Effector memory CD4-positive, alpha-beta T cell (primary cell): ENCODE results near the gene HIBADH.

Experiments used
- DNase-seq, 3 donors: peaks; one replicate each; pipeline ENCODE4 v3.0.0-alpha.2; 2020
- H3K27ac ChIP-seq: 2 replicates; pipeline ENCODE4 v1.7.0; 2013; ENCODE audit warnings: mild to moderate bottlenecking, low read length, moderate library complexity; ENCODE audit not compliant: insufficient read depth, poor library complexity, severe bottlenecking
- H3K27me3 ChIP-seq: replicated peaks from 2 replicates; pipeline ENCODE4 v1.7.0; 2013; ENCODE audit warnings: mild to moderate bottlenecking, low read length; ENCODE audit not compliant: insufficient read depth, control insufficient read depth, poor library complexity, severe bottlenecking
- H3K36me3 ChIP-seq: 2 replicates; pipeline ENCODE4 v1.7.0; 2013; ENCODE audit warnings: mild to moderate bottlenecking, low read length, moderate library complexity; ENCODE audit not compliant: control insufficient read depth, insufficient read depth
- H3K4me1 ChIP-seq: 2 replicates; pipeline ENCODE4 v1.7.0; 2013; ENCODE audit warnings: low read length, mild to moderate bottlenecking; ENCODE audit not compliant: control insufficient read depth, insufficient read depth, poor library complexity, severe bottlenecking
- H3K4me3 ChIP-seq: 2 replicates; pipeline ENCODE4 v1.7.0; 2013; ENCODE audit warnings: low read length, low read depth, mild to moderate bottlenecking; ENCODE audit not compliant: insufficient read depth, poor library complexity, severe bottlenecking
- H3K9me3 ChIP-seq: 2 replicates; pipeline ENCODE4 v1.7.0; 2013; ENCODE audit warnings: mild to moderate bottlenecking, low read length, moderate library complexity; ENCODE audit not compliant: control insufficient read depth

Gene HIBADH

GRCh38 chr7:27569106-27569505 is 93.6 kb downstream of the HIBADH start:
- Histone ChIP-seq H3K27ac (no peak overlapping the region), H3K4me1 (no peaks in the 10 kb centered on the region), H3K4me3 (no peak overlapping the region), H3K36me3 (no peaks in the 10 kb centered on the region), H3K9me3 (no peaks in the 10 kb centered on the region), H3K27me3 (no peaks in the 10 kb centered on the region)
- DNase-seq: no peak

GRCh38 chr7:27567266-27567665 is 95.4 kb downstream of the HIBADH start:
- H3K4me1 ChIP-seq: no peaks in the 10 kb centered on the region
- H3K36me3 ChIP-seq: no peaks in the 10 kb centered on the region
- H3K9me3 ChIP-seq: no peaks in the 10 kb centered on the region
- DNase-seq: no peak
- H3K27me3 ChIP-seq: no peaks in the 10 kb centered on the region
- no peak overlapping the region for H3K27ac ChIP-seq
- H3K4me3 ChIP-seq: no peak overlapping the region

- H3K27me3 ChIP-seq: no peaks in the 10 kb centered on the region
- no peak overlapping the region for H3K4me3 ChIP-seq
- H3K9me3 ChIP-seq: no peaks in the 10 kb centered on the region
- DNase-seq: no peak
- no peaks in the 10 kb centered on the region for H3K4me1 ChIP-seq
- H3K36me3 ChIP-seq: no peaks in the 10 kb centered on the region
- H3K27ac ChIP-seq: no peak overlapping the region
Measured at GRCh38 chr7:27564881-27565482, 97.7 kb downstream of the HIBADH start.

GRCh38 chr7:27560706-27561235 is 101.9 kb downstream of the HIBADH start:
- DNase-seq: no peak
- H3K27ac ChIP-seq: no peak overlapping the region

GRCh38 chr7:27555670-27556069 is 107.0 kb downstream of the HIBADH start:
- H3K4me1 ChIP-seq: no peaks in the 10 kb centered on the region
- no peak for DNase-seq
- H3K36me3 ChIP-seq: no peaks in the 10 kb centered on the region
- no peak overlapping the region for H3K4me3 ChIP-seq
- no peaks in the 10 kb centered on the region for H3K27me3 ChIP-seq
- no peaks in the 10 kb centered on the region for H3K9me3 ChIP-seq
- no peak overlapping the region for H3K27ac ChIP-seq

More at GRCh38 chr7:27560706-27561235, 101.9 kb downstream of the HIBADH start:
- no peak overlapping the region for H3K4me3 ChIP-seq
- no peaks in the 10 kb centered on the region for H3K9me3 ChIP-seq
- no peaks in the 10 kb centered on the region for H3K27me3 ChIP-seq
- no peaks in the 10 kb centered on the region for H3K36me3 ChIP-seq
- H3K4me1 ChIP-seq: no peaks in the 10 kb centered on the region

GRCh38 chr7:27554826-27555225 is 107.9 kb downstream of the HIBADH start:
- H3K4me1 ChIP-seq: no peaks in the 10 kb centered on the region
- no peaks in the 10 kb centered on the region for H3K9me3 ChIP-seq
- DNase-seq: no peak
- no peaks in the 10 kb centered on the region for H3K27me3 ChIP-seq
- no peak overlapping the region for H3K4me3 ChIP-seq
- H3K27ac ChIP-seq: no peak overlapping the region
- no peaks in the 10 kb centered on the region for H3K36me3 ChIP-seq

GRCh38 chr7:27553273-27553672 is 109.4 kb downstream of the HIBADH start:
- H3K36me3 ChIP-seq: no peaks in the 10 kb centered on the region
- no peaks in the 10 kb centered on the region for H3K4me1 ChIP-seq
- H3K27ac ChIP-seq: no peak overlapping the region
- H3K4me3 ChIP-seq: no peak overlapping the region
- DNase-seq: no peak
- H3K27me3 ChIP-seq: no peaks in the 10 kb centered on the region
- no peaks in the 10 kb centered on the region for H3K9me3 ChIP-seq

GRCh38 chr7:27551803-27552400 is 110.8 kb downstream of the HIBADH start:
- Histone ChIP-seq H3K27ac (no peak overlapping the region), H3K27me3 (no peaks in the 10 kb centered on the region), H3K4me1 (no peaks in the 10 kb centered on the region), H3K9me3 (no peaks in the 10 kb centered on the region), H3K4me3 (no peak overlapping the region), H3K36me3 (no peaks in the 10 kb centered on the region)
- no peak for DNase-seq

GRCh38 chr7:27549606-27550005 is 113.1 kb downstream of the HIBADH start:
- H3K36me3 ChIP-seq: no peaks in the 10 kb centered on the region
- no peak for DNase-seq
- H3K27me3 ChIP-seq: no peaks in the 10 kb centered on the region
- no peaks in the 10 kb centered on the region for H3K9me3 ChIP-seq
- H3K27ac ChIP-seq: no peak overlapping the region
- H3K4me1 ChIP-seq: no peaks in the 10 kb centered on the region
- H3K4me3 ChIP-seq: no peak overlapping the region

GRCh38 chr7:27548304-27548703 is 114.4 kb downstream of the HIBADH start:
- Histone ChIP-seq H3K36me3 (no peaks in the 10 kb centered on the region), H3K9me3 (no peaks in the 10 kb centered on the region), H3K4me1 (no peaks in the 10 kb centered on the region), H3K4me3 (no peak overlapping the region), H3K27me3 (no peaks in the 10 kb centered on the region), H3K27ac (no peak overlapping the region)
- DNase-seq: no peak
